Thoracic aorta endothelial cell (primary cell): ENCODE measurements around the gene PHF24. TPM values are rescaled to one million over a fixed set of nuclear protein-coding genes. Genes with fewer than 3 reads are reported as not detected.

Experiments used
- total RNA-seq: library from RNA; depleted of rRNA; stranded (reverse); fragments of >200 nt; gene quantifications from 2 replicates; pipeline ENCODE4 v1.2.3, GENCODE V29; 2012

Gene PHF24
- not detected in 2 replicates for total RNA-seq

GRCh38 chr9:34957492-34958410 lies at the start of gene PHF24:
PHF24 (plus strand) TSS chr9:34958285; CDS start chr9:34971299, 13,014 bp downstream.

DNA sequence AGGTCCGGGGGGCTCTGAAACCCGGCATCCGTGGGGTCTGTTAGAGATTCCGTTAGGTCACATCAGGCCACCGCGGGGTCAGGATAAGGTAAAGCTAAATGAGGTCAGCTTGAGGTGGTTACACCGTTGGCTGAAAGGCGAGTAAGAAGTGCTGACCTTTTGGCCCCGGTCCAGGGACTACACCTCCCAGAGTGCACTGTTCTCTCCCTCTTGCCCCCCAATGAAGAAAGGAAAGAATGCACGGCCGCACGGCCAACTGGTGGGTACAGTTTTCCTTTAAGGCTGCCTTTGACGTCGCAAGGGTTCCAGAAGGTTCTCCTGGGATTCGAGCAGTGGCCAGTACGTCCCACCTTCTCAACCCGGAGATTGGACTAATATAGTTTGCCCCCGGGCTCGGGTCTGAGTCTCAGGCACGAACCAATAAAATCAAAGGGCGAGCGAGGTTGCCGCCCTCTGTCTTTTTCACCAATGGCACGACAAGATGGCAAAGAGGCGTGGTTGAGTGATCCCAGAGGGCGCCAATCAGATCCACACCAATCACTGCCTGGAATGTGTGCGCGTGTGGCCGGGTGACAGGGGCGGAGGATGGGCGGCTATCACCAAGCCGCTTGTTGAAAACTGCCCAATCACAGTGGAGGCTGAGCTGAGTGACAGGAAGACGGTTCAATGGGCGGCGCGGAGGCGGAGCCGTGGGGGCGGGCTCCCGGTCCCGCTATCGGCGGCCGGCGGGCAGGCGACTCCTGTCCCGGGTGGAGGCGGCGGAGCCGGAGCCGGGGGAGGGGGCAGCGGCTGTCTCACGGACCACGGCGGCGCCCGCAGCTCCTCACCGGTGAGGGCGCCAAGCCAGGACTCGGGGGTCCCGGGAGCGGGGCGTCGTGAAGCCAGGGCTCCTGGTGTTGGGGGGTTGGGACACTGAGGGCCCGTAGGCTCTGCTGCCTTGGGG lies 31.2 kb downstream of the PHF24 start, which contains the start of gene DNAJB5:
Gene DNAJB5, plus strand, starts transcription at position 743 of the 943 bp plus-strand sequence. CDS start 886 bp downstream, outside the sequence.

Other genes with a start within 250 kb of the PHF24 start
- gene CCL21, start 248.1 kb upstream of the PHF24 start, total RNA-seq: not detected in 2 replicates
- 4.7 and 6.5 TPM in 2 replicates for gene DNAJB5, start 31.5 kb downstream of the PHF24 start, total RNA-seq
- gene VCP, start 114.3 kb downstream of the PHF24 start, total RNA-seq: 479 and 512 TPM in 2 replicates
- gene FANCG, start 121.7 kb downstream of the PHF24 start, total RNA-seq: 31.6 and 39.3 TPM in 2 replicates
- 10.8 and 14.4 TPM in 2 replicates for gene PIGO, start 138.3 kb downstream of the PHF24 start, total RNA-seq
- 182 and 192 TPM in 2 replicates for gene STOML2, start 144.8 kb downstream of the PHF24 start, total RNA-seq
- 29.8 and 33.2 TPM in 2 replicates for gene ATOSB, start 157.6 kb downstream of the PHF24 start, total RNA-seq
- 48.1 and 56.1 TPM in 2 replicates for gene UNC13B, start 203.7 kb downstream of the PHF24 start, total RNA-seq